ENCODE results near the gene S100A5.
A peak's percentile ranks its signal among the peaks of the same experiment; 100 is the strongest.
"Not testable (repeated sequence)": the region's sequence is repeated elsewhere in the genome, so short reads cannot be mapped to it uniquely, and the experiment has no call there.

S100A5 gene, protein sequence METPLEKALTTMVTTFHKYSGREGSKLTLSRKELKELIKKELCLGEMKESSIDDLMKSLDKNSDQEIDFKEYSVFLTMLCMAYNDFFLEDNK

DNA sequence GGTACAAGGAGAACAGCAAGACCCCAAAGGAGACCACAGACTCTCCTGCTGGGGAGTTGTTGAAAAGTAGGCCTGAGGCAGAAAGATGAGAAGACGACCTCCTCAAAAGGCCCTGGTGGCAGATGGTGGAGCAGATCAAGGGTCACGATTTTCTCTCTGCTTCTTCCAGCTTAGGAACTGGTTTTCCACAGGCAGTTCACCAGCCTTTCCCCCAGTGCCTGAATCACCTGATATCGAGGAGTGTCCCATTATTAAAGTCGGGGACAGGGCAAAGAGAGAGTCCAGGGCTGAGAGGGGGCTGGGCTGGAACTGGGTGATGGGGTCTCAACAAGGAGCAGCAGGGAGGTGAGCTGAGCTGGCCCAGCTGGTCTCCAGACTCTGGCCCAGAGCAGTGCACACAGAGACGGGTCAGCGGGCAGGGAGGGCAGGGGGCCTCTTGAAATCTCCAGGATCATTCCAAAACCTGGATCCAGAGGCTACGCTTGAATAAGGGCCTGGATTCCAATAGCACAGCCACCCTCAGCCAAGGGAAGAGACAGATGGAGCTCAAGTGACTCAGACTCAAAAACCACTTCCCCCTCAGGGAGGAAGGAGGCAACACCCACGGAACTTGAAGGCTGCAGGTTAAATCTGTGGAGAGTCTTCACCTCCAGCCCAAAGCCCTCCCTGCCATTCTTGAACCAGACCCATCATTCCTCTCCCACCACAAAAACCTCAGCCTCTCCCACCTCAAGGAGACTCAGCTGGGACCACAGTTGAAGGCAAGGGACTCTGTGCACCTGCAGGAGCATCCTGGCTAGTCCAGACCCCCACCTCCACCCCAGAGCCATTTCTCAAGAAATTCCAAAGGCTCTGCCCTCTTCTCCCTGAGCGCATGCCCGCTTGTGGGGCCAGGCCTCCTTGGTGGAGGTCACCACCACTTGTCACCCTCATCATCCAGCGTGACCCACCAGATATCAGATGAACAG is at the start of gene S100A5:
Gene S100A5 (minus strand): TSS at position 541 of the 968 bp plus-strand sequence. CDS start 743 bp downstream, outside the sequence.
- no peak for DNase-seq

DNA sequence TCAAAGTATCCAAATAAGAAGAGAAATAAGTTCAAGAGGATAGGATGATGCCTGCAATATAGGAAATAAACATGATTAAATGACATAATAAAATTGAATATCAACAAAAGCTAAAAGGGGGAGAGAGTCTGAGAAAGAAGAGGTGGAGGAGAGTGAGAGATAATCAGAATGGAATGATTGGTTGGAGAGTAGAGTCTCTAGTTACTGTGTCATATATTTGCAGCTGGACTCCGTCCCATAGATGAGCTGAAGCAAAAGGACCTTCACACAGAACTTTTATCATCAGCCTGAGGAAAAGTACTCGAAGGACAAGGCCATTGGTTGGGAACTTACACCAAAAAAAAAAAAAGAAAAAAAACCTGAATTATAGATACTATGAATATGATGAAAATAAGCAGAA is 47.7 kb upstream of the S100A5 start:
- DNase-seq = no peak

DNA sequence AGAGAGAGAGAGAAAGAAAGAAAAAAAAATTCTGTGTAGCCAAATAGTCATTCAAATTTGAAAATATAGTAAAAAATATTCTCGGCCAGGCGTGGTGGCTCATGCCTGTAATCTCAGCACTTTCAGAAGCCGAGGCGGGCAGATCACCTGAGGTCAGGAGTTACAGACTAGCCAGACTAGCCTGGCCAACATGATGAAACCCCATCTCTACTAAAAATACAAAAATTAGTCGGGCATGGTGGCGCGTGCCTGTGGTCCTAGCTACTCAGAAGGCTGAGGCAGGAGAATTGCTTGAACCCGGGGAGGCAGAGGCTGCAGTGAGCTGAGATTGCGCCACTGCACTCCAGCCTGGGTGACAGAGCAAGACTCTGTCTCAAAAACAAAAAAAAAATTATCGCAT is 47.3 kb upstream of the S100A5 start:
- DNase-seq = not testable (repeated sequence)

DNA sequence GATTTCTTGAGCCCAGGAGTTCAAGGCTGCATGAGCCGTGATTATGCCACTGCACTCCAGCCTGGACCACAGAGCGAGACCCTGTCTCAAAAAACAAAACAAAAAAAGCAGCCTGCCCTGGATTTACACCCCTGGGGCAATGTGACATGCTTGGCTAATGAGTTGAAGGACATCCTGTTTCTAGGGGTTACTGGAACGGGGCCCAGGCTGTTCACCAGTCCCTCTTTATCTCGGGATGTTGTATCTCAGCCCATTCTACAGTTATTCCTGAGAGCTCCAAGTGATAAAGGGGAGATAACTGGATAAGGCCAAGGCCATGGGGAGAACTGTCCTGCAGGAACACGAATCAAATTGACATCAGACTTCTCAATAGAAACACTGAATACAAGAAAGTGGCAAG is 46.6 kb upstream of the S100A5 start:
- no peak for DNase-seq

DNA sequence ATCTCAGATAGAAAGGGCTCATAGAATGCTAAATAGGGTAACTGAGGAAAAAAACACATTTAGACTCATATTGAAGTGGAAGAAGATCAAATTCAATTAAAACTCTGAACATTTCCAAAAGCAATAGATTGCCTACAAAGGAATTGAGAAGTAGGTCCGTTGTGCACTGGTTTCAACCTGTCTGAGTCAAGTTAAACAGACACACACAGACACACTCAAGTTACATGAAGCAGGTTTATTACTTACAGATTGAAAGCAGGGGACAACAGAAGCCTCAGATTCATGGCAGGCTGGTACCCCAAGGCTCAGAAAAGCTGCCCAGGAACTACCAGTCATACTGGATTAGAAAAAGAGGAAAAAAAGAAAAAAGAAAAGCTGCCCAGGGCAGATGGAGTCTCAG is 45.6 kb upstream of the S100A5 start:
- DNase-seq = no peak

DNA sequence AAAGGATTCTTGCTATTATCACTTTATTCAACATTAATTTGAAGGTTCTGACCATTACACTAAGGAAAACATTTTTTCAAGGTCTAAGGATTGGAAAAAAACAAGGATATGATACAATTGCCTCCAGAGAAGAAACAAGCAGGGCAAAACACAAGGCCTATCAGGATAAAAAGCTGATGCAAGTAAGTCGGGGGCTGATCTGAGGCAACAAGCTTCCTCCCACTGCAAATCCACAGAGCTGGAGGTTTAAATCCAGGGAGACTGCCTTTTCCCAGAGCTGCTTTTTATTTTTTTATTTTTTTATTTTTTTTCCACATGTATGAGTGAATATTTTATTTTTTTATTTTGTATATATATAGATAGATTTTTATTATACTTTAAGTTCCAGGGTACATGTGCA is 44.3 kb upstream of the S100A5 start:
- DNase-seq = no peak

DNA sequence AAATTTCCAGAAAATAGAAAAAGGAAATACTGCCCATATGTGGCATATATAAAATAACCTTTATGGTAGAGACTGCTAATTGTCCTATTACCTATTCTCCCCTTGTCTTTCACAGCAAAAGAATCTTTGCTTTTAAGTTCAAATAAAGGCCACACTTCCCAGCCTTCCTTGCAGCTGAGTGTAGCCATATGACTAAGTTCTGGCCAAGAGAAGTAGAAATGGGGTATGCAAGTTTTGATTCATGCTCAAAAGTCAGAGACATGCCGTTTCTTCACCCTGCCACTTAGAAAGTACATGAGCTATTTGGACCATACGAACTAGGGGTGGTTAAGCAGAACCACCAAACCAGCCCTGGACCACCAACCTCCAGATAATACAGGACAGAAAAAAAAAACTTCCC is 43.2 kb upstream of the S100A5 start:
- no peak for DNase-seq

DNA sequence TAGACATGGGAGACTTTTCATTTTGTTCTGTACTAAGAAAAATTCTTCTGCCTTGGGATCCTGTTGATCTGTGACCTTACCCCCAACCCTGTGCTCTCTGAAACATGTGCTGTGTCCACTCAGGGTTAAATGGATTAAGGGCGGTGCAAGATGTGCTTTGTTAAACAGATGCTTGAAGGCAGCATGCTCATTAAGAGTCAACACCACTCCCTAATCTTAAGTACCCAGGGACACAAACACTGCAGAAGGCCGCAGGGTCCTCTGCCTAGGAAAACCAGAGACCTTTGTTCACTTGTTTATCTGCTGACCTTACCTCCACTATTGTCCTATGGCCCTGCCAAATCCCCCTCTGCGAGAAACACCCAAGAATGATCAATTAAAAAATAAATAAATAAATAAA is 42.8 kb upstream of the S100A5 start:
- DNase-seq = not testable (repeated sequence)

DNA sequence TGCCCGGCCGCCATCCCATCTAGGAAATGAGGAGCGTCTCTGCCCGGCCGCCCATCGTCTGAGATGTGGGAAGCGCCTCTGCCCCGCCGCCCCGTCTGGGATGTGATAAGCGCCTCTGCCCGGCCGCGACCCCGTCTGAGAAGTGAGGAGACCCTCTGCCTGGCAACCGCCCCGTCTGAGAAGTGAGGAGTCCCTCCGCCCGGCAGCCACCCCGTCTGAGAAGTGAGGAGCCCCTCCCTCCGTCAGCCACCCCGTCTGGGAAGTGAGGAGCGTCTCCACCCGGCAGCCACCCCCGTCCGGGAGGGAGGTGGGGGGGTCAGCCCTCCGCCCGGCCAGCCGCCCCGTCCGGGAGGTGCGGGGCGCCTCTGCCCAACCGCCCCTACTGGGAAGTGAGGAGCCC is 42.1 kb upstream of the S100A5 start:
- DNase-seq = not testable (repeated sequence)

DNA sequence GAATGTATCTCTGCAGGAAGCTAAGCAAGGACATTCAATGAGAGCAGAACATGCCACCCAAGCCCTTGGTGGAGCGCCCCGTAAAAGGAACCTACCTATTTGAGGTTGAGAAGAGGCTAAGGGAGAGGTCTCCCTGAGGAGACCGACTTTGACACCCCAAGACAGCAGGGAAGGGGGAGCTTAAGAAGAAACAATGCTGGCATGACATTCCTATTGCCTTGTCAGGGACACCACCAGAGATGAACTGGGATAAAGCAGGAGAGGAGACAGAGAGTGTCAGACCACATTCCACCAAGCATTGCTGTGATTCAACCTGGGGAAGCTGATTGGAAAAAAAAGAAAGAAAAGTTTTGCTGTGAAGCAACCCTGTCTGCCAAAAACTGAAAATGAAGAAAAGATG is 38.2 kb upstream of the S100A5 start:
- DNase-seq = no peak

DNA sequence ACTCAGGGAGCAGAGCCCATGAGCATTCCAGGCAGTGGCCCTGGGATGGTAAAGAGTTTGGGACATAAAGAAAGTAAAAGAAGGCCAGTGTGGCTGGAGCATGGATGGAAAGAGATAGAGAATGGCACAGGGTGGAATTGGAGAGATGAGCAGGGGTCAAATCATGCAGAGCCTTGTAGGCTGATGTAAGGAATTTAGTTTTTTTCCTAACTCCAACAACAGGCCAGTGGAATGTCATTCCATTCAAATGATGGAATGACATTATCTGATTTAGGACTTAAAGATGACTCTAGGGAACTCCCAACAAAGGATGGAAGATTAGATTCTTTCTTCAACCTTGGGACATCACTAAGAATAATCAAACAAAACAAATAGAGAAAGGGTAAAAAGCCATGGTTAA is 37.8 kb upstream of the S100A5 start:
- no peak for DNase-seq

DNA sequence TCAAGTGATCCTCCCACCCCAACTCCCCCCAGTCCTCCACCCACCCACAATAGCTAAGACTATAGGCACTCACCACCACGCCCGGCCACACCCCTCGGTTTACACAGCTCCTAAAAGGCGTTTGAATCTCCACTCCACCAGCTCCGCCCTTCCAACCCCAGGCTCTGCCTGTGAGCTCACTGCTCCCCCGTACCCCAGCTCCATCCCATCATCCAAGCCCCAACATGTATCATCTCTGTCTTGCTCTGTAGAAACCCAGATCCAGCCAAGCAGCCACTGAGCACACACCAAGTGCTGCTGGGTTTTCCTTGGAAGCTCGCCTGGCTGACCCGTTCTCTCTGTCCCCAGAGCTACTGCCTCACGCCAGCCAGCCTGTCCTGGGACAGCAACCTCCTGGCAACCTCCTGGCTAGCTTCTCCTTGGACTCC is 36.9 kb upstream of the S100A5 start:
- DNase-seq = no peak

DNA sequence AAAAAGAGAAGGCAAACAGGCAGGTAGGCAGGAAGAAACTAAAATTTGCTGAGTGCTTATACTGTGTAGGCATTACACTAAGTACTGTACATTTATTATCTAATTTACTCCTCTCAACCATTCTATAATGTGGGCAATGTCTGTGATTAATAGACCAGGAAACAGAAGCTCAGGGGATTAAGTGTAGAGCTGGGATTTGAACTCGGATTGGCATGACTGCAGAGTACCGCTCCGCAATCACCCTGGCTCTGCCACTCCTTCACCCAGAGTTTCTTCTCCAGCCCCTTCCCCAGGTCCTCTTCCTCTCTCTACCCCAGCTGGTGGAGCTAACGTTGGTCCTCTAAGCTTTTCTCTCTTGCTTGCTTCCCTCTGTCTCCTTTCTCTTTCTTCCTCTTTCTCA is 36.4 kb upstream of the S100A5 start:
- no peak for DNase-seq

DNA sequence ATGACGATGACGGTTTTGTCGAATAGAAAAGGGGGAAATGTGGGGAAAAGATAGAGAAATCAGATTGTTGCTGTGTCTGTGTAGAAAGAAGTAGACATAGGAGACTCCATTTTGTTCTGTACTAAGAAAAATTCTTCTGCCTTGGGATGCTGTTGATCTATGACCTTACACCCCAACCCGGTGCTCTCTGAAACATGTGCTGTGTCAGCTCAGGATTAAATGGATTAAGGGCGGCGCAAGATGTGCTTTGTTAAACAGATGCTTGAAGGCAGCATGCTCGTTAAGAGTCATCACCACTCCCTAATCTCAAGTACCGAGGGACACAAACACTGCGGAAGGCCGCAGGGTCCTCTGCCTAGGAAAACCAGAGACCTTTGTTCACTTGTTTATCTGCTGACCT is 34.8 kb upstream of the S100A5 start:
- DNase-seq = not testable (repeated sequence)

DNA sequence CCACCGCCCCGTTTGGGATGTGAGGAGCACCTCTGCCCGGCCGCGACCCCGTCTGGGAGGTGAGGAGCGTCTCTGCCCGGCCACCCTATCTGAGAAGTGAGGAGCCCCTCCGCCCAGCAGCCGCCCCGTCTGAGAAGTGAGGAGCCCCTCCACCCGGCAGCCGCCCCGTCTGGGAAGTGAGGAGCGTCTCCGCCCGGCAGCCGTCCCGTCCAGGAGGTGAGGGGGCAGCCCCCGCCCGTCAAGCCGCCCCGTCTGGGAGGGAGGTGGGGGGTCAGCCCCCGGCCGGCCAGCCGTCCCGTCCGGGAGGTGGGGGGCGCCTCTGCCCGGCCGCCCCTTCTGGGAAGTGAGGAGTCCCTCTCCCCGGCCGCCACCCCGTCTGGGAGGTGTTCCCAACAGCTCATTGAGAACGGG is 34.4 kb upstream of the S100A5 start:
- DNase-seq = not testable (repeated sequence)

DNA sequence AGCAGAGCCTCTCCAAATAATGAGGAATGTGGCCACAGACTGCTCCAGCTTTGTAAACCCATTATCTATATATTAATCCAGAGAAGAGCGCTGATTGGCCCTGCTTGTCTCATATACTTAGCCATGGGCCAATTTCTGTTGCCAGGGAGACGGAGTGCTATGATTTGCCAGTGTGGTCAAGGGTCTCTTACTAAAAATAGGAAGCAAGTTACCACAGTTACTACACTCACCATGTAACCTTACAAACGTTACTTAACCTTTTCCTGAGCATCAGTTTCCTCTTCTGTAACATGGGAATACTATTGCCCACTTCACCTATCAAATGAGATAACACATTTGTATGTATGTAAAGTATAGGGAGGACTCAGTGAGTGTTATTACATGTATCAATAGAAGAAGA is 32.6 kb upstream of the S100A5 start:
- no peak for DNase-seq

DNA sequence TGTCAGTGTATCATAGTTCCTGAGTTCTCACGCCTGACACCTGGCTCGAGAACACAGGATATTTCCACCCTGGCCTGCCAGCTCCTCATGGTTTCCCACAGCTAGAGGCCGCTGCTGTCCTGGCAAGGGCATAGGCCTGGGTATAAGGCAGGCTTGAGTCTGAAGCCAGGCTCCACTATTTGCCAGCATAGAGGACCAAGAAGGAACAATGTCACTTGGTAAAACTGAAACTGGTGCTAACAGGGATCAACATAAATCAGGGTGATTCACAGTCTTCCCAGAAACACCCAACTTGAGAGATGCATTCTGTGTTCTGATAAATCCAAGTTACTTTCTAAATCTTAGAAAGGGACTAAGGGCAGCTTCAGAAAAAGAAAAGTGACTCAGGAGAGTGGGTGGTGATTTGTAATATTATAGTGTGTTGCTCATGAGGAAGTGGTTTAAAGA is 31.9 kb upstream of the S100A5 start:
- peak in 1 of 2 experiments; percentile 32 for DNase-seq

DNA sequence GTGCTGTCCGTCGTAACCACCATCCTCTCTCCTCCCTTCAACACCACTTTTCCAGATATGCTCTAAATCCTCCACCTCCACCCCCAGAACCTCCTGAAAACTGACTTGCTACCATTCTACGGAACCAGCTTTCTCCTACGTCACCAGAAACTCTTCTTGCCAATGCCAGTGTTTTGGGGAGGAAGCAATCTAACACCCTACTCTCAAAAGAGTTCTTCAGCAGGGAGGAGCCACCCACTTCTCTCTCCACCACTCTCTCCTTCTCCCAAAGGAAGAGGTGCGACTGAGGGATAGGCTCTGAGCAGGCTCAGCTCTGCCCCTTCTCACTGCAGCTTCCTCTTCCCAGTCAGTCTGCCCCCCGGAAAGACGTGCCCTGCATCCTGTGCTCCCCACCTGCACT is 31.0 kb upstream of the S100A5 start:
- no peak for DNase-seq

DNA sequence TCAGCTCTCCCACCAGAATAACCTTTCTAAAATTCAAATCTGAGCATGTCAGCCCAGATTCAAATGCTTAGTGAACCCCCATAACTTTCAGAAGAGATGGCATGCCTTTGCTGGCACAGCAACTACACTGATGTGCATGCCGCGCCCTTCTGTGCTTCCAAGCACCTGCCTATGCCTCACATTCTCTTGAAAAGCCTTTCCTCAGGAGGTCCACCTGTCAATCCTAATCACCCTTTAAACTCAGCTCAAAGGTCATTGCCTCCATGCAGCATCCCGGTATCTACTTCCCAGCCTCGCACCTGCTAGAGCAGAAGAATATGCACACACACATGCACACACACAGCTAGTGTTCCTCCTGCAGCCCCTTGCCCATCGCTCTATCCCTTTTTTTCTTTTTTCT is 30.1 kb upstream of the S100A5 start:
- DNase-seq = no peak

DNA sequence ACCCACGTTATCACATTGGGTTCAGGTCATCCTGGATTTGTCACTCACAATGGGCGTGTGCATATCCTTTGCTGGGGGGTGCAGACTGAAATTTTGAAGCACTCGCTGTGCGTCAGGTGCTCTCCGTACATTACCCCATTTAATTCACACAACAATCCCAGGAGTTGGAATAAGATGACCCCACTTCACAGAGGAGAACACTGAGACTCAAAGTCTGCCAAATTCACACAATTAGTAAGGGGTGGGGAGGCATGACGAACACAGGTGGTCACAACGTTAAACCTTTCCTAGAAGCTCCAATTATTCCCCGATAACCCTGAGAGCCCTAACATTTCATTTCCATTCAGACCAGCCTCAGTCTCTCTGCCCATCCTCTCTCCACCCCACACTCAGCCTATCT is 28.7 kb upstream of the S100A5 start:
- no peak for DNase-seq

DNA sequence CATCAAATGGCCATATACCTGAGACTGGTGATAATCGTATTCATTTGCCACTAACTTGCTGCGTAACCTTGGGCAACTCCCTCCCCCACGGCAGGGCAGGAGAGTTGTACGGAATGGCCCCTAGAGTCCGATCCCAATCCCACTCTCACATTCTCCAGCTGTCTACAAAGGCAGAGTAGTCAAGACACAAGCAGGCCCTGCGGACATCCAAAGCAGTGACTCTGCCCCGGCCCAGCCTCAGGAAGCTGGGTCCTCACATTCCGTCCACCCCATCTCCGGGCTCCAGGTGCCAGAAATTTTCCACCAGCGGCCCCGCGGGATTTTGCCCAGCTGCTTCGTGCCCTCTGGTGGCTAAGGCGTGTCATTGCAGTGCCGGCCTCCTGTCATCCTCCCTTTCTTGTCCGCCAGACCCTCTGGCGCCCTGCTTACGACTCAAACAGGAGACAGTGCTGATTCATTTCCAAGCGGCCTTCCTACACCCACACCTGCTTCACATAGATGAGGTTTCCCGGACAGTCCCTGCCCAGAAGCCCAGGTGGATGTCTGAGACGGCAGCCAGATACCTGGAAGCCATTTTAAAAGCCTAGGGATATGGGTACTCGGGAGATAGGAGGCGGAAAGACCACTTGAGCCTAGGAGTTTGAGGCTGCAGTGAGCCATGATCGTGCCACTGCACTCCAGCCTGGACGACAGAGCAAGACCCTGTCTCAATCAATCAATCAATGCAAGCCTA is 27.8 kb upstream of the S100A5 start:
- DNase-seq = peak; percentile 10 to 66

DNA sequence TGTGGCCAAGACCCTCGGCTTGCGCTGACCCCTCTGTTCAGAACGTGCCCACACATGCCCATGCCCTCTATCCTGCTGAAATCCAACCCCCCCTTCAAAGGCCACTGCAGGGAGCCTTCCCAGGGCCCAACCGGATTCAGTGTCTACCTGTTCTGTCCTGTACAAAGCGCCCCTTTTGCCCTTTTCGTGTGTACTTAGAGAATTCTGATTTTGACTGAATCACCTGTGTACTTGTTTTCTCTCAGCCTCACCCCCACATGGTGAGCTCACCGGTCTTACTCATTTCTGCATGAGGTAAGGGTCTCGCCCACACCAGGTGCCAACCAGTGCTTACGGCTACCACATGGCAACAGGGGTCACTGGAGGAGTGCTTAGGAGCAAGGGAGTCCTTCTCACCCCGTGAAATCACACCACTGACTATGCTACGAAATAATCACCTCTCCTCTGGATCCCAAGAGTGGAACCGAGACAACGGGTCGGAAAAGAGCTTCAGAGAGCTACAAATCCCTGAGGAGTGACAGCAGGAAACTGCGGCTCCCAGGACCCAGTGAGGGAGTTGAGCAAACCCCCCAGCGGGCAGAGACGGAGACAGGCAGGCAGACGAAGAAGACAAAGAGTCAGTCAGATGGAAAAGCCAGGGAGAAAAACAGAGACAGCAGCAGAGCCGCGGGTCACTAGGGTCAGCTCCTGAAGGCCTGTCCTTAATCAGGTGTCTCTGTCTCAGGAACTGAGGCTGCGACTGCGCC is 27.1 kb upstream of the S100A5 start:
- DNase-seq = no peak
